K562 (cell line): Measurements from ENCODE around the gene CFDP1. TPM values are rescaled to one million over a fixed set of nuclear protein-coding genes. Genes with fewer than 3 reads are reported as not detected.

Experiments
- HMGN3 ChIP-seq: IDR thresholded peaks from 2 replicates; pipeline ENCODE4 v1.6.1; 2011; ENCODE audit warnings: borderline replicate concordance, low read depth, mild to moderate bottlenecking, mixed read lengths, low read length; ENCODE audit not compliant: insufficient read length; ENCODE audit errors: extremely low read depth
- MYBL2 ChIP-seq, 2 experiments: fragments of 450-650 bp in 1 of 2; sonication (generic) in 1 of 2; formaldehyde crosslinking in 1 of 2; IDR thresholded peaks; 2 replicates each; pipeline versions ENCODE4 v1.6.1 to v1.8.1; 2017 to 2022; ENCODE audit warnings: borderline replicate concordance in 1 of 2, inconsistent platforms in 1 of 2, low read depth in 1 of 2, mild to moderate bottlenecking in 1 of 2, missing genetic modification reagents in 1 of 2, moderate library complexity in 1 of 2
- NFXL1 ChIP-seq: fragments of 450-650 bp; formaldehyde crosslinking; IDR thresholded peaks from 2 replicates; pipeline ENCODE4 v1.4.0; 2021; ENCODE audit warnings: mild to moderate bottlenecking
- NR4A1 ChIP-seq, 2 experiments: fragments of 250-450 bp in 1 of 2; fragments of 450-650 bp in 1 of 2; sonication (Bioruptor Pico) in 1 of 2; IDR thresholded peaks; 2 replicates each; pipeline versions ENCODE4 v1.4.0 to v1.6.1; 2016 to 2020; ENCODE audit warnings: mild to moderate bottlenecking in 2 of 2, missing compliant biosample characterization in 1 of 2, missing genetic modification characterization in 1 of 2, moderate library complexity in 1 of 2
- STAT5A ChIP-seq: IDR thresholded peaks from 2 replicates; pipeline ENCODE4 v1.6.1; 2012; ENCODE audit warnings: low read length, inconsistent platforms, borderline replicate concordance
- polyA plus RNA-seq, 8 experiments: library from polyadenylated mRNA; depleted of rRNA in 4 of 8; stranded (reverse) in 5 of 8; unstranded in 3 of 8; fragments of >200 nt; fragmentation: Nextera tagmentation in 2 of 8; fragmentation: Illumina TruSeq in 1 of 8; extraction: Ambion mirVana in 2 of 8; extraction: Trizol in 1 of 8; gene quantifications; 2 replicates each; pipeline versions ENCODE4 v1.2.1 to v1.2.3, GENCODE V29; 2011 to 2014; ENCODE audit warnings: inconsistent platforms in 1 of 8, missing spikeins in 1 of 8
- total RNA-seq, 7 experiments: library from RNA; depleted of rRNA in 6 of 7; stranded (reverse); fragments of >200 nt in 6 of 7; fragmentation: Illumina TruSeq in 2 of 7; extraction: Trizol in 2 of 7; gene quantifications; 2 replicates each; pipeline versions ENCODE4 v1.2.1 to v1.2.3, GENCODE V29; 2011 to 2021; ENCODE audit warnings: low replicate concordance in 1 of 7
- TF ChIP-seq, protein P1 (sequence below), 2 experiments: fragments of 450-650 bp; formaldehyde crosslinking in 1 of 2; IDR thresholded peaks; 2 replicates each; pipeline versions ENCODE4 v1.4.0 to v1.6.1; 2014 to 2020; ENCODE audit warnings: mild to moderate bottlenecking in 2 of 2, borderline replicate concordance in 1 of 2, low read depth in 1 of 2

Gene CFDP1
- total and polyA plus RNA-seq, 9 of the 15 experiments (the other 6 are each of a cell fraction or from before 2014, with no cell fraction given): 31.5 to 78.4 (median 61.7) TPM

DNA sequence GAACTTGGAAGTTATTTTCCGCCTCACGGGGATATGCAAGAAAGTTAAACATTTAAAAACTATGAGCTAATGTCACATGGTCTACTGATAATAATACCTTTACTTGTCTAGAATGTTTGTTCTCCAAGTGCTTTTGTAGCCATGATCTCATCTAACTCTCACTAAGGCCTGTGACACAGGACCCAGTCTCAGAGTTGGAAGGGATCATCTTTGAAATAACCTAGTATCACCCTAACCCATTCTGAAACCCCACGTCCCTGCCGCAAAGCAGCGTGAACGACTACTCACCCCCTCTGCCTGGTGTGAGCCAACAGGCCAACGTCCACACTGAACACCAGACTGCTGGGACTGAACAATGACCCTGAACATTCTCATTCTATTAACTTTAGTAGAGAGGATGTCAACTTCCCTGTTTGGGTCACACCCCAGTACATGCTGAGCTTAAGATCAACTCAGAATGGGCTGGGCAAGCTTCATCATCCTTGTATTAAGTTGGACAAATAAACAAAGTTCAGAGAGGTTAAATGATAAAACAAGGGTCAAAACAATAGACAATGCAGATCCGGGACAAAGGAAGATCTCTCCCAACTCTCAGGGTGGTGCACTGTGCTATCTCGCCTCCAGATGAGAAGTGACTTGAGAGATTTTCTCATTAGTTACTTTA lies 127.1 kb downstream of the CFDP1 start (continued):
- TF ChIP-seq, protein P1, sequence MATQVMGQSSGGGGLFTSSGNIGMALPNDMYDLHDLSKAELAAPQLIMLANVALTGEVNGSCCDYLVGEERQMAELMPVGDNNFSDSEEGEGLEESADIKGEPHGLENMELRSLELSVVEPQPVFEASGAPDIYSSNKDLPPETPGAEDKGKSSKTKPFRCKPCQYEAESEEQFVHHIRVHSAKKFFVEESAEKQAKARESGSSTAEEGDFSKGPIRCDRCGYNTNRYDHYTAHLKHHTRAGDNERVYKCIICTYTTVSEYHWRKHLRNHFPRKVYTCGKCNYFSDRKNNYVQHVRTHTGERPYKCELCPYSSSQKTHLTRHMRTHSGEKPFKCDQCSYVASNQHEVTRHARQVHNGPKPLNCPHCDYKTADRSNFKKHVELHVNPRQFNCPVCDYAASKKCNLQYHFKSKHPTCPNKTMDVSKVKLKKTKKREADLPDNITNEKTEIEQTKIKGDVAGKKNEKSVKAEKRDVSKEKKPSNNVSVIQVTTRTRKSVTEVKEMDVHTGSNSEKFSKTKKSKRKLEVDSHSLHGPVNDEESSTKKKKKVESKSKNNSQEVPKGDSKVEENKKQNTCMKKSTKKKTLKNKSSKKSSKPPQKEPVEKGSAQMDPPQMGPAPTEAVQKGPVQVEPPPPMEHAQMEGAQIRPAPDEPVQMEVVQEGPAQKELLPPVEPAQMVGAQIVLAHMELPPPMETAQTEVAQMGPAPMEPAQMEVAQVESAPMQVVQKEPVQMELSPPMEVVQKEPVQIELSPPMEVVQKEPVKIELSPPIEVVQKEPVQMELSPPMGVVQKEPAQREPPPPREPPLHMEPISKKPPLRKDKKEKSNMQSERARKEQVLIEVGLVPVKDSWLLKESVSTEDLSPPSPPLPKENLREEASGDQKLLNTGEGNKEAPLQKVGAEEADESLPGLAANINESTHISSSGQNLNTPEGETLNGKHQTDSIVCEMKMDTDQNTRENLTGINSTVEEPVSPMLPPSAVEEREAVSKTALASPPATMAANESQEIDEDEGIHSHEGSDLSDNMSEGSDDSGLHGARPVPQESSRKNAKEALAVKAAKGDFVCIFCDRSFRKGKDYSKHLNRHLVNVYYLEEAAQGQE (IDR thresholded peaks at IDR 0.05; ENCODE audit: borderline replicate concordance): no peak
- TF ChIP-seq, protein P1 (CRISPR knock-in tag; IDR thresholded peaks at IDR 0.05; ENCODE audit: low read depth): no peak
- TF ChIP-seq NR4A1 (CRISPR knock-in tag; IDR thresholded peaks at IDR 0.05) (0 out of 2 replicates have a peak, but pooled peaks have one; percentile 43), NR4A1 (tag; IDR thresholded peaks at IDR 0.05) (no peak), HMGN3 (no peak), MYBL2 (IDR thresholded peaks at IDR 0.05; ENCODE audit: low read depth) (no peak), MYBL2 (CRISPR knock-in tag; IDR thresholded peaks at IDR 0.05; ENCODE audit: borderline replicate concordance) (no peak), NFXL1 (no peak), STAT5A (no peak)
